Fibroblast of peridontal ligament (primary cell): ENCODE data around the gene TP53INP2.
"Not testable (repeated sequence)": the region's sequence is repeated elsewhere in the genome, so short reads cannot be mapped to it uniquely, and the experiment has no call there.

Source experiments
- DNase-seq: peaks from one replicate; pipeline ENCODE4 v3.0.0-alpha.2; 2010; ENCODE audit errors: extremely low read depth

Gene TP53INP2

GRCh38 chr20:34722560-34722959, 18.4 kb downstream of the TP53INP2 start:
- DNase-seq: not testable (repeated sequence)

GRCh38 chr20:34724172-34724571, 20.0 kb downstream of the TP53INP2 start:
- no peak for DNase-seq

GRCh38 chr20:34729416-34729815, 25.3 kb downstream of the TP53INP2 start:
- no peak for DNase-seq

- DNase-seq: no peak
Observed at GRCh38 chr20:34732523-34732922, 28.4 kb downstream of the TP53INP2 start.

- no peak for DNase-seq
Observed at GRCh38 chr20:34736106-34736735, 32.1 kb downstream of the TP53INP2 start.

GRCh38 chr20:34743039-34743438, 38.9 kb downstream of the TP53INP2 start:
- no peak for DNase-seq

- DNase-seq: no peak
Observed at GRCh38 chr20:34744340-34744739, 40.2 kb downstream of the TP53INP2 start.

GRCh38 chr20:34744847-34745246, 40.7 kb downstream of the TP53INP2 start:
- DNase-seq: no peak

- no peak for DNase-seq
Observed at GRCh38 chr20:34746674-34747073, 42.5 kb downstream of the TP53INP2 start.

GRCh38 chr20:34747479-34747878, 43.3 kb downstream of the TP53INP2 start:
- DNase-seq: no peak

GRCh38 chr20:34748709-34749108, 44.6 kb downstream of the TP53INP2 start:
- DNase-seq: no peak

GRCh38 chr20:34750484-34750883, 46.3 kb downstream of the TP53INP2 start:
- DNase-seq: no peak

GRCh38 chr20:34751453-34751852, 47.3 kb downstream of the TP53INP2 start:
- no peak for DNase-seq

GRCh38 chr20:34753706-34754461, 49.7 kb downstream of the TP53INP2 start:
- peak; percentile 79 for DNase-seq

- DNase-seq: no peak
Observed at GRCh38 chr20:34754611-34755010, 50.5 kb downstream of the TP53INP2 start.

- DNase-seq: no peak
Observed at GRCh38 chr20:34755367-34755766, 51.2 kb downstream of the TP53INP2 start.

- DNase-seq: no peak
Observed at GRCh38 chr20:34762031-34762555, 57.9 kb downstream of the TP53INP2 start.
